IgD-negative memory B cell (primary cell): ENCODE measurements around the gene MPG. TPM values are rescaled to one million over a fixed set of nuclear protein-coding genes. Genes with fewer than 3 reads are reported as not detected.
"Not testable (repeated sequence)": the region's sequence is repeated elsewhere in the genome, so short reads cannot be mapped to it uniquely, and the experiment has no call there.

ENCODE experiments used
- H3K27ac Mint-ChIP-seq, 3 donors: one replicate each; pipeline ENCODE4 v1.8.0; 2020 to 2022; ENCODE audit warnings: mild to moderate bottlenecking in 3 of 3, mixed read lengths in 3 of 3, moderate library complexity in 1 of 3
- H3K27me3 Mint-ChIP-seq: one replicate; pipeline ENCODE4 v1.8.0; 2021; ENCODE audit warnings: mixed read lengths
- H3K36me3 Mint-ChIP-seq: one replicate; pipeline ENCODE4 v1.8.0; 2020; ENCODE audit warnings: mild to moderate bottlenecking, mixed read lengths
- H3K4me1 Mint-ChIP-seq, 3 donors: one replicate each; pipeline ENCODE4 v1.8.0; 2020 to 2022; ENCODE audit warnings: mixed read lengths in 3 of 3, mild to moderate bottlenecking in 1 of 3
- H3K4me3 Mint-ChIP-seq, 4 donors: one replicate each; pipeline ENCODE4 v1.8.0; 2020 to 2022; ENCODE audit warnings: mild to moderate bottlenecking in 4 of 4, mixed read lengths in 4 of 4, moderate library complexity in 3 of 4
- H3K9me3 Mint-ChIP-seq, 3 donors: one replicate each; pipeline ENCODE4 v1.8.0; 2020 to 2021; ENCODE audit warnings: mixed read lengths in 3 of 3, mild to moderate bottlenecking in 1 of 3
- polyA plus RNA-seq: library from polyadenylated mRNA; unstranded; fragments of 300-500 nt; fragmentation: Illumina TruSeq; gene quantifications from one replicate; pipeline ENCODE4 v1.2.3, GENCODE V29; 2021

MPG gene
- 87.6 TPM for polyA plus RNA-seq

DNA sequence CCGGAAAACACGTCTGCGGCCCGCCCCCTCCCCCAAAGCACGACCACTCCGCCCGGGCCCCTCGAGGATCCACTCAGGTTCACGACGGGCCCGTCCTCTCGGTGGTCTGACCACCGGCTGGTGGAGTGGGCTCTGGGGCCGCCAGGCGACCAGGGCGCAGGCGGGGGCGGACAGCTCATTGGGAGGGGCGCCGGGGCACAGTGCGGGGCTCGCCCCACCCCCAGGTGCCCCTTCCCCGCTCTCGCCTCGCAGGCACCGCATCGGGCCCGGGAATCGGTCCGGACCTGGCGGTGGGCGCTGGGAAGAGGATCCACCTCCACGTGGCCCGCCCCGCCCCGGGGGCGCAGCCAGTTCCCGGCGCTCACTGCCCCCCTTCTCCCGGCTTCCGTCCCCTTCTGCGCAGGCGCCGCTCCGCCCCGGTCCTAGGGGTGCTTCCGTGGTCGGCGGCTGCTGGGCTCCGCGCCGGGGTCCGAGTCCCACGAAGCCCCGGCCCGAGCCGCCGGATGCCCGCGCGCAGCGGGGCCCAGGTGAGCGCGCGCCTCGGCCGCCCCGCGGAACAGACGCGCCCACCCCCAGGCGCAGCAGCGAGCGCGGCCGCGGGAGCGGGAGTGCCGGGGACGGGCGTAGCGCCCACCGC, at the start of gene MPG:
MPG (plus strand) TSS at position 419 of the 637 bp plus-strand sequence; CDS start at position 504, 85 bp downstream.
- Mint-ChIP-seq H3K36me3 (no peaks in the 10 kb centered on the region), H3K27me3 (peaks cover 3% of the 10 kb centered on the region), H3K9me3 (no peaks in the 10 kb centered on the region), H3K27ac (peak within 1 kb of the TSS; percentile 71 to 93 (median 91)), H3K4me3 (peak within 1 kb of the TSS; percentile 86 to 95 (median 94)), H3K4me1 (peaks cover 3 to 16% (median 10%) of the 10 kb centered on the region in 3 donors)

DNA sequence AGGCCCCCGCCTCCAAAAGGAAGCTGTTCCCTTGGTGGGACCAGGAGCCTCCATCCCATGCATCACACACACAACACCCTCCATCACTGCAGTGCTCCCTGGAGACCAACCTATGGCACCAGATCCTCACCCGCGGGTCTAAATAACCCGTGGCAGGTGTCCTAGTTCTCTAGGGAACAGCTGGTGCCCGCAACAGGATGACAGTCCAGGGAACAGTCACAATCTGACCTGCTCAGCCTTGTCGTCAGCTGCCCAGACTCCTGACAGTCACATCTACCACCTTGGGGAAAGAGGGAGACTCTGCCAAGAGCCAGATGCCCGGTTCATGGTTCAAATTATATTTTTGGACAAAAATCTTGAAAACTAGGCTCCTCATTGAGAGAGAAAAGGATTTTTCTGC, 47.4 kb upstream of the MPG start:
- not testable (repeated sequence) for H3K36me3 Mint-ChIP-seq, H3K9me3 Mint-ChIP-seq, H3K4me3 Mint-ChIP-seq, H3K27me3 Mint-ChIP-seq
- Mint-ChIP-seq H3K4me1 (peaks cover 13 to 26% (median 19%) of the 10 kb centered on the region in 3 donors), H3K27ac (peak overlapping the region in 1 of 3 donors; percentile 51)

DNA sequence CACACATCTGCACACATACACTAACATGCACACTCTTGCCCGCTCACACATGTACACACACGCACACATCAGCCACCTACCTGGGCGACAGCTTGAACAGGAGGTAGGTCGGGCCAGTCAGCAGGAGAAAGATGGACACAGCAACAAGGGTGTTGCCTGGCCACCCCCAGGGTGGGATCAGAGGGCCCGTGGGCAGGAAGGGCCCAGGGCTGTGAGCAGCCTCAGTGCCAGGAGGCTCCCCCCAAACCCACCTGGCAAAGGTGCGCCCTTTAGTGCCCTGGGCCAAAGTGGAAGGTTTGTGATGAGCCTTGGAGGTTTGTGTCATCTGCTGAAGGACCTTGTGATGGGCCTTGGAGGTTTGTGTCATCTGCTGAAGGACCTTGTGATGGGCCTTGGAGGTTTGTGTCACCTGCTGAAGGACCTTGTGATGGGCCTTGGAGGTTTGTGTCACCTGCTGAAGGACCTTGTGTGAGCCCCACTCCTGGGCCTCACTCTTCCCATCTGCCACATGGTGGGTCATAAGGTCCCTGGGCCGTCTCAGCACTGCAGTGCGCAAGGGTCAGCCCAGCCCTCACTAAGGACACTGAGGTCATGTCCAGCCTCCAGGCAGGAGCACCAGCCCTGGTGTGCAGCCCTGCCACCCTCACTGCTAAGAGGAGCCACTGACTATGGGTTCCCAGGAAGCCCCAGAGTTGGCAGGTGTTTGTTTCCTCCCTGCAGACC, 44.7 kb upstream of the MPG start:
- not testable (repeated sequence) for H3K36me3 Mint-ChIP-seq, H3K27me3 Mint-ChIP-seq, H3K9me3 Mint-ChIP-seq
- Mint-ChIP-seq H3K4me3 (peak overlapping the region; percentile 76 to 93 (median 84)), H3K4me1 (peaks cover 25 to 47% (median 40%) of the 10 kb centered on the region in 3 donors), H3K27ac (peak overlapping the region; percentile 96 to 100 (median 99))

DNA sequence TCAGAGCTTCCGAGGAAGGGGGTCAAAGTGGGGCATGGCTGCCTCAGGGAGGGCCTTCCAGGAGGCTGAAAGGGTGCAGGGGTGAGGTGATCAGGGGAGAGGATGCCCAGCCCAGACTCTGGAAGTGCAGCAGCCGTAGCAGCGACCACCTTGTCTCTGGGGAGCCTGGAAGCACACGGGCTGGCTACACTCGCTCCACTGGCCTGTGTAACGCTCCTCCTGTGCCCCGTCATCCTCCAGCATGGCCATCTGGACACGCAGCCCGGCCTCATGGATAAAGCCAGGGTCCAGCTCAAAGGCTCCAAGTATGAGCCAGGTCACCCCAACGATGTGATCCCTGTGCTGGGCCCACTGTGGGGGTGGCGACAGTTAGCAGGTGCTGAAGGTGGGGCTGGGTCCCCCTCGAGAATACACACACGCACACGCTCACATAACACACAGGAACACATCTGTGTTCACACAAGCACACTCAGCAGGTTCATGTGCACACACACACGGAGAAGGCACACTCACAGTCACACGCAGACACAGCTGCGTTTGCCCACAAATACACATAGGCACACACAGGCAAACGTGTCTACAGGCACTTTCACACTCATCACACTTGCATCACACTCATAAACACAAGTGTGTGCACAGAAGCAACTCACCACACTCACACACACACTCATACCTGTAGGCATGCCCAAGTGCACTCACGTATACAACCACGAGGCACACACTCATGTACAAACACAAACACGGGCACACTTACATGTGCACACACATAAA, 44.0 kb upstream of the MPG start:
- H3K4me1 Mint-ChIP-seq = peaks cover 31 to 53% (median 48%) of the 10 kb centered on the region in 3 donors
- H3K27me3 Mint-ChIP-seq = no peaks in the 10 kb centered on the region
- peak overlapping the region; percentile 82 to 94 (median 90) for H3K4me3 Mint-ChIP-seq
- peak overlapping the region; percentile 96 to 100 (median 99) for H3K27ac Mint-ChIP-seq
- peaks cover 2% of the 10 kb centered on the region for H3K36me3 Mint-ChIP-seq
- H3K9me3 Mint-ChIP-seq = no peaks in the 10 kb centered on the region

DNA sequence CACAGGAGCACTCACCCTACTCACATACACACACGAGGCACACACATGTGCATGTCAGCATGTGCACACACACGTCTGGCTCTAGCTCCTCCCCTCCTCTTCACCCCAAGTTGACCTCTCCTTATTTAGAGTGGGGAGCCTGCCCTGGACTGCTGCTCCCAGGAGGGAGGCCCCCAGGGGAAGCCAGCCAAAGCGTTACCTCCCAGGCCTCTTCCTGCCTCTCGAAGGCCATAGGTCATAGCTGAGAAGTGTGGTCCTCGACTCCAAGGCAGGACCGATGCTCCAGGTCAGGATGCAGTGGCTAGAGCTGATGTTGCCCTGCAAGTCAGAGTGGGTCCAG, 43.4 kb upstream of the MPG start:
- Mint-ChIP-seq H3K36me3 (peaks cover 2% of the 10 kb centered on the region), H3K27me3 (no peaks in the 10 kb centered on the region), H3K9me3 (no peaks in the 10 kb centered on the region), H3K4me3 (peak overlapping the region; percentile 82 to 94 (median 90)), H3K27ac (peak overlapping the region; percentile 96 to 100 (median 99)), H3K4me1 (peaks cover 37 to 58% (median 53%) of the 10 kb centered on the region in 3 donors)

- H3K27me3 Mint-ChIP-seq = no peaks in the 10 kb centered on the region
- no peaks in the 10 kb centered on the region for H3K9me3 Mint-ChIP-seq
- H3K4me1 Mint-ChIP-seq = peaks cover 39 to 61% (median 58%) of the 10 kb centered on the region in 3 donors
- H3K36me3 Mint-ChIP-seq = peaks cover 2% of the 10 kb centered on the region
- peak overlapping the region; percentile 96 to 100 (median 99) for H3K27ac Mint-ChIP-seq
- peak overlapping the region; percentile 82 to 94 (median 90) for H3K4me3 Mint-ChIP-seq
These were observed 42.9 kb upstream of the MPG start for GRCh38 chr16:35011-35677.

GRCh38 chr16:35678-36305, 42.2 kb upstream of the MPG start:
- Mint-ChIP-seq H3K27me3 (no peaks in the 10 kb centered on the region), H3K9me3 (no peaks in the 10 kb centered on the region), H3K4me3 (peak overlapping the region in 3 of 4 donors; percentile 87 to 93 (median 89)), H3K4me1 (peaks cover 39 to 58% (median 57%) of the 10 kb centered on the region in 3 donors), H3K36me3 (peaks cover 2% of the 10 kb centered on the region), H3K27ac (peak overlapping the region; percentile 96 to 100 (median 99))

DNA sequence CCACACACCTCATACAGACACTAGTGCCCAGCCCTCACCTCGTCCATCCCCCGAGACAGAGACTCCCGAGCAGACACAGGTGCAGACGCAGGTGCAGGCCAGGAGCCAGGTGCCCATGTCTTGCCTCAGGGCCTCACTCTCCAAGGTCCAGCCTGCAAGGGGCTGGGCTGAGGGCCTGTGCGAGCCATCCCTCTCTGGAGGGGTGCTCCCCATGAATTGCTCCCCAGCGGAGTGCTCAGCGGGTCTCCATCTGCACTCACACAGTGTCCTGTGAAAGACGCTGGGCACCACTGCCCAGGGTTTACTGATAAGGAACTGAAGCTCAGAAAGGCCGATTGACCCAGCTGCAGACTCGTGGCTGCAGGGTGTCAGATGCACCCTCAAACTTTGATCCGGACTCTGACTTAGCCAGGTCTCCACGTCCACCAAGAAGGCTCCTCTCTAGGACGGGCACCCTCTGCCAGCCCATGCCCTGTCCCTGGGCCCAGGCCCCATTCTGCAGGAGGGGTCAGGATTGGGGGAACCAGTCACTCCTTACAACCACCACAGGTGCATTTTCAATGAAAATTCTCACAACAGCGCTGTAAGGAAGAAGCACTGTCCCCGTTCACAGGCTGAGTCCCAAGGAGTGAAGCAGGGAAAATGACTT, 41.6 kb upstream of the MPG start:
- H3K36me3 Mint-ChIP-seq = peaks cover 2% of the 10 kb centered on the region
- no peaks in the 10 kb centered on the region for H3K27me3 Mint-ChIP-seq
- peak overlapping the region in 3 of 4 donors; percentile 82 to 89 (median 87) for H3K4me3 Mint-ChIP-seq
- H3K27ac Mint-ChIP-seq = peak overlapping the region; percentile 96 to 100 (median 99)
- H3K9me3 Mint-ChIP-seq = no peaks in the 10 kb centered on the region
- H3K4me1 Mint-ChIP-seq = peaks cover 39 to 58% (median 57%) of the 10 kb centered on the region in 3 donors

- Mint-ChIP-seq H3K9me3 (no peaks in the 10 kb centered on the region), H3K4me3 (peak overlapping the region; percentile 59 to 91 (median 86)), H3K36me3 (peaks cover 2% of the 10 kb centered on the region), H3K27ac (peak overlapping the region; percentile 96 to 100 (median 99)), H3K4me1 (peaks cover 48 to 66% (median 56%) of the 10 kb centered on the region in 3 donors), H3K27me3 (no peaks in the 10 kb centered on the region)
These were observed 40.5 kb upstream of the MPG start for GRCh38 chr16:37511-37910.

DNA sequence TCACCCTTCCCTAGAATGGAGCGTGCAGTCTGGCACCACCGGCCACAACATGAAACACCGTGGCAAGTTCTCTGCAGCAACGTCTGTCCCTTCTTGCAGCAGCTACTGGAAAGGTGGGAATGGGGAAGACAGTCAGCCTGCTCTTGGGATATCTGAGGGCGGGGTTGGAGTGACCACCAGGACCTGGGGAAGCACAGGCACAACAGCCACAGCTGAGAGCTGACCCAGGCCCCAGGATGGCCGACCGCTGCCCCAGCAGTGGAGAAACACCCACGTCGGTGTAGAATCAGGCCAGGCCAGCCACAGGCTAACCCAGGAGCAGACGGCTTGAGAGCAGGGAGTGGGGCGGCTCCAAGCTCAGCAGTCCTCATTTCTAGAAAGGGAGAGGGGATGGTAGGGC, 39.8 kb upstream of the MPG start:
- Mint-ChIP-seq H3K4me1 (peaks cover 53 to 66% (median 58%) of the 10 kb centered on the region in 3 donors), H3K4me3 (peak overlapping the region; percentile 59 to 91 (median 86)), H3K27ac (peak overlapping the region; percentile 96 to 100 (median 99))
- not testable (repeated sequence) for H3K27me3 Mint-ChIP-seq, H3K36me3 Mint-ChIP-seq, H3K9me3 Mint-ChIP-seq

DNA sequence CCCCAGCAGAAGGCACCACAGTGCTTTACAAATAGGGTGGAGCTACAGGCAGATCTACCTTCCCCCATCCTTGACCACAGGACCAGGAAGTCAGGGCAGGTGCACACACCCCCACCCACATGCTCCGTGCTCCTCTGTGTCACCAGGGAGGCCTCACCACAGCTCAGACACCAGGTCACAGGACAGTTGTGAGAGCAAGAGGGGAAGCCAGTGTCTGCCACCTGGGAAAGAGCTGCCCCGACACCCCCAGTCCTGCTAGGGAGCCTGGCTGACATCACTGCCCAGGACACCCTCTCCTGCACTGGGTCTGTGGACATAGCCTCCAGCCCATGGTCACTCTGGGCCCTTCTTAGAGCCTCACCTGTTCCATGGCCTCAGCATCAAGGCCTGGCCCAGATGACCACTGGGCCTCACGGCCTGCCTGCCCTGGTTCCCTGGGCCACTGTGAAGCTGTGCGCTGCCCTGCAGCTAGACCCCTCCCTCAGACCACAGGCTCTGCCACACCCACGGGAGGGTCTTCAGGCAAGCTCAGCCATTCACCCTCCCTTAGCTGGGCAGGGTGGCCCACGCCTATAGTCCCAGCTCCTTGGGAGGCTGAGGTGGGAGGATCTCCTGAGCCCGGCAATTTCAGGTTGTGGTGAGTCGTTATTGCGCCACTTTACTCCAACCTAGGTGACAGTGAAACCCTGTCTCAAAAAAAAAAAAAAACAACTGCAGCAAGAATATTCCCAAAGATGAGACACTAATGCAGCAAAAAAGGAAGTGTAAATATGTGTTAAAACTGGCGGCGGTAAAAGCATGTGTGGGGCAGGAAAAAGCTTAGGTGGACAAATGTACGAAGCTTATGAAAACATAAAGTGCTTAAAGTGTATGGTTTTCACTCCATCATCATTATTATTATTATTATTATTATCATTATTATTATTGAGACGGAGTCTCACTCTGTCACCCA, 38.8 kb upstream of the MPG start:
- no peaks in the 10 kb centered on the region for H3K27me3 Mint-ChIP-seq
- H3K4me3 Mint-ChIP-seq = peak overlapping the region; percentile 39 to 92 (median 88)
- H3K36me3 Mint-ChIP-seq = peaks cover 2% of the 10 kb centered on the region
- H3K27ac Mint-ChIP-seq = peak overlapping the region; percentile 96 to 100 (median 99)
- H3K9me3 Mint-ChIP-seq = no peaks in the 10 kb centered on the region
- H3K4me1 Mint-ChIP-seq = peaks cover 53 to 64% (median 55%) of the 10 kb centered on the region in 3 donors

DNA sequence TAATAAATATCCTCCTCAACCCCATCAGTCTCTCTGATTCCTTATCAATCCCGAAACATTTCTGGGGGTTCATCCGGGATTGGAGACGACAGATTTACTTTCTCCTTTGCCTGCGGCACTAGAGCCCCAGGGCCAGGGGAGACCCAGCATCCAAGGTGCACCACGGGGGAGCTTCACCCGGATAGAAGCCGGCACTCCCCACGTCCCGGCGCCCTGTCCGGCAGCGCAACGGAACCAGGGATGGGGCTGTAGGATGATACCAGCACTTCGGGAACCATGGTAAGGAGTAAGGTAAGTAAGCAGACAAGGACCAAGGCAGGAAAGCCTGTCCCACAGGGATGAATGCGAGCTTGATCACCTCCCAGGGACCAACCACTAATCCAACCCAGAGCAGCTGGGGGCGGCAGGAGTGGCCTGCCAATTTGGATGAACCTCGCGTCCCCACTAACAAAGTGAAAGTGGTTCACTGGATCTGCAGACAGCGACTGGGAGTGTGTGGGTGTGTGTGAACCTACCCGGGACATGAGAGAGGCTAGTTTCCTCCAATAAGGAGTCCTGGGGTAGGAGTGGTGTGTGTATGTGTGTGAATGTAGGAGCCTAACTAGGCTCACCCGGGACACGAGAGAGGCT, 36.5 kb upstream of the MPG start:
- Mint-ChIP-seq H3K36me3 (no peaks in the 10 kb centered on the region), H3K4me3 (peak overlapping the region in 1 of 4 donors; percentile 56), H3K27me3 (no peaks in the 10 kb centered on the region), H3K4me1 (peaks cover 35 to 43% (median 37%) of the 10 kb centered on the region in 3 donors), H3K27ac (peak overlapping the region; percentile 31 to 88 (median 66)), H3K9me3 (no peaks in the 10 kb centered on the region)
